Activated CD8-positive, alpha-beta memory T cell treated with anti-CD3 and anti-CD28 coated beads for 1 hour (primary cell): ENCODE measurements around the gene CD47.

Source experiments
- DNase-seq, 2 donors: peaks; one replicate each; pipeline ENCODE4 v3.0.0-alpha.2; 2020; ENCODE audit warnings: low read depth in 1 of 2; ENCODE audit errors: extremely low read depth in 1 of 2

Gene CD47

DNA sequence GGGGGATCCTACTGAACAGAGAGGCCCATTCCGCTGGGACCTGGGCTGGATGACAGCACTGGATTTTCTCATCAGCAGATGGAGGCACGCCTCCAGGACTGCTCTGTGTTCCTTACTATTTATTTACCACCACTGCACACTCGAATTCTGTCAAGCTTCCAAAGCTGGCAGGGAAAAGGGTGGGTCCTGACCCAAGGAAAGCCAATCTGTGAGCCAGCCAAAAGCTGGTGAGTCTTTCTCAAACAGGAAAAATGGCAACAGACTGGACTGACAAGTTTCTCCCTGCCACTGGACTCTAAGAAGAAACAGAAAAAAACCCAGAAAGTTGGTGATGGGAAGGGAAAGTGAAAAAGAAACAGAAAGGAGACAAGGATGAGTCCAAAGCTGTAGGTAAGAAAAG, 37.8 kb downstream of the CD47 start:
- no peak for DNase-seq

DNA sequence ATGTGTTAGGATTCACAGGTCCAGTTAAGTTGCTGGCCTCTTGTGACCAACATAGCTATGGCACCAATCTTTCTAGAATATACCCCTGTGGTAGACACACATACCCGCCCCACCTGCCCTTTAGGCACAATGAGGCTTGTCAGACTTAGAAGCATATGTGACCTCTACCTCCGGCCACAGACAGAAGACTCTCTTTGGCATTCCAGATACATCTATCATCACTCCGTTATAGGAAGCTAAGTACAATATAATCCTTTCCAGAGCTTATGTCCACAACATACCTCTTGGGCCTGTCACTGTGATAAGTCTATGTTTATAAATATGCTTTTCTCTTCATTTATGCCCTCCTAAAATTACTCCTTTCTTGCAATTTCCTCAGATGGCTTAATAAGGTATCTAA, 39.8 kb downstream of the CD47 start:
- DNase-seq: no peak

- DNase-seq: no peak
These were observed 42.8 kb downstream of the CD47 start for GRCh38 chr3:108047987-108048386.

DNA sequence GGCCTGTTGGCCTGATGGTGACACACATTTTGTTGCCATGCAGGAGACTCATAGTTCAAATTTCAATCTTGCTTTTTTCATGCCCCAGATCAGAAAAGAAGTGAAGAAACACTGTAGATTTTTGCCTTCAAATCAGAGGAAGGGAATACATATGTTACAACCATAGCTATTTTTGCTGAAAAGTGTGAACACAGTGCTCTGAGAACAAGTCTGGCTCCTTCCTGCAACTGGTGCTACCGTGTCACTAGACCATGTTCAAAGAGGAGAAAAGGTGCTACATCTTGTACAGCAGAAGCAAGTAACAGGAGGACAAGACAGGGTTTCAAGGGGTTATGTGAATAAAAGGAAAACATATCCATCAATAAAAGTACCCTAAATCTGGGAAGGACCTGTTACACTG, 44.6 kb downstream of the CD47 start:
- no peak for DNase-seq

DNA sequence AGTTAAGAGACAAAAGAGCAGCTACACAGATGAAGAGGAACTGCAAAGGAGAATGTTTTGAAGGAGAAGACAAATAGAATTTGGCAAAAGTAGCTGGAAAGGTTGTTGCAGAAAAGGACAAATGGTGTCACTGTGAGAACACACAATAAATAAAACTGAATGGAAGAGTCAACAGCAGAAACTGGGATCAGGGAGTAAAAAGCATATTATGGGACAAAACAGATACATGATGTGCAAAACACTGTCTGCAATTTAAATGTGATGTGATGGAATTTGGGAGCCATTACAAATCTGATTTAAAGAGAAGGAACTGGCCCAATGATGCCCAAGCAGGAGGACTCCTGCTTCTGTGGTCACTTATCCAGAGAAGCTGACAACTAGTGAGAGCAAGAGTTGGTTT, 46.1 kb downstream of the CD47 start:
- no peak for DNase-seq

DNA sequence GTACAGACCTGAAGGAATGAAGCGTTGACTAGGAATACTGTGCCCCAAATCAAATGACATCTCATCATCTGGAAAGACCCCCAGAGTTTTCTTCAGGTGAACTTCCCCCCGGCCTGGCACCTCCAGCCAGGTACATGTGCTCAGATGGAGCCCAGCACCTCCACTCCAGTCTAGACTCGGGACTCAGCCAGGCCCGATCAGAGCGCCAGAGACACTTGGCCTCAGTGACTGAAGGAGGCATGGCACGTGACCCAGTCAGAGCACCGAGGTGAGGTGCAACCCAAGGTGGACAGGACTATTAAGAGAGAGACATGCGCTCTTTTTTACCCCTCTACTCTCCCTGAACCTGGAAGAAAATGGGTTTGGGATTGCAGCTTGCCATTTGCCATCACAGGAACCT, 48.5 kb downstream of the CD47 start:
- no peak for DNase-seq

DNA sequence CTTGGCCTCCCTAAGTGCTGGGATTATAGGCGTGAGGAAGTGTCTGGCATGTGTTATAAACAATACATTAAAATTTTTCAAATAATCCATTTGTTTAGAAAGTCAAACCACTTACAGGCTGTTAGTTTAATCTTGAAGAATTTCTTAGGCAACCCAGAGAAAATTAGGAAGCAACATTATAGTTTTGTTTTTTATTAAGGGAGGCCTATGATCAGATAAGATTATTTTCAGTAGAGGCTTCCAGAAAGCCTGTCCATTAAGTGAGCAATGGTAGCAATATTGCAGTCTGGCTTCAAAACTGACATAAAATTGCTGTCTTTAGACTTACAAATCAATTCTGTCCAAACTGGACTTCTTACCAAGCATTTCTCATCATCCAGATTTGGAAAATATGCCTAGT, 49.6 kb downstream of the CD47 start:
- no peak for DNase-seq

GRCh38 chr3:108037770-108038169, 53.1 kb downstream of the CD47 start:
- DNase-seq: no peak

DNA sequence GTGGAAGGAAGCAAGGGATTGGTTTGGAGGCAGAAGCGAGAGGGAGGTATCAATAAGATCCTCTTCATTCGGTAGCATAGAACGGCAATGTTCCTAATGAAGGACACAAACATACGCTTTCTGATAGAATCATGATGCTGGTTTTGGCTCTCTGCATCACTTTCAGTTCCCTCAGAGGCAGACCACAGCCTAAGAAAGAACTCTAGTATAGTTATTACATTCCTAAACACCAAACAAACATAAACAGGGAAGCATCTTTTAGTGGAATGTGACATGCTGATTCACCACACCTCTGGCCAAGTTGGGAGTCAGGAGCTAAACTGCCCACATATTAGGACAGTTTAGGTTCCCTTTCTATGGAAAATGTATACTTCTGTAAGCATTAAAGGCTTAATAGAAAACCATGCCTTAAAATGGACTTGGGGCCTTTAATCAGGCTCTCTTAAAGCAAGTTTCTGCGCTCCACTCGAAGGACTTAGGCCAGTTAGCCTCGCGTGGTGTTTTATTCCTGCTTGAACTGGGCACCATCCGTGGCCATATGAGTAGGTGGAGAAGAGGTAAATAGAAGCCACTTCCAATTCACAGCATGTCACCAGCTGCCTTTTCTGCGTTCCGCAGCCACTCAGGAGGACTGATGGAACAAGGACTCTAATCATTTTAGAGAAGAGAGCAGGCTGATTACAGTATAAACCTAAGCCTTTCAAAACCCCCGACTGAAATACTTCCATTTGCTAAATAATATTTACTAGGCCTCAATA, 53.7 kb downstream of the CD47 start:
- no peak for DNase-seq

DNA sequence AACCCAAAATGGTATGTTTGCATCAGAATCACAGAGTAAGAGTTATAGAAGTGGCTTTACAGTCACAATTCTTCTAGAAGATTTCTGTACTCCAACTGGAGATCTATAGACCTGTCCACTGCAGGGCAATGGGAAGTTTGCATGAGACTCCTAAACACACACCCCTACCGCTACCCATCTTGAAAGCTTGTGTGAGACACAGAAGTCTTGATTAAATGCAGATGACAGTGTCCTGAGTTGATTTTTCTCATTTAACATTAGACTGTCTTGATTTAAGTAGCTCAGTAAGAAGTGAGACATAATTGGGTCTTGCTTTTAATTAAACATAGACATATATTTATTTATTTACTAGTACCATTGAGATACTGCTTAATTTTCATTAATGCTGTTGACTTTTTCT, 54.4 kb downstream of the CD47 start:
- DNase-seq: no peak

DNA sequence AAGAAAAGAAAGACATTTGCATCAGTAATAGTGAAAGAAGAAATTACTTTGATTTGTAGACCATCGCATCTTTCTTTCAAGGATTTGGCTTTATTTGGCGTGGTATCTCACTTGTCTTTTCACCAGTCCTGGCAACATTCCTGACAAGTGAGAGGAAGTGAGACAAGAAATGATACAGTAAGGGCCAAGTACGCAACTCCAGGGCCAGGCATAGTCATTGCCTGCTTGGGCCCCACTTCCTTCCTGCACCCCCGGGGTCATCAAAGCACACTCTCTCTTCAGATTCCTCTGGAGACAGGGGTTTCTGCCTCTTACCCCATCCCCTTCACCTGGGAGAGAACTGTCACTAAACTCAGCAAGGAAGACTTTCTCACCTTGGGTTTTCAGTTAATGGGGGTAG, 55.1 kb downstream of the CD47 start:
- DNase-seq: no peak

GRCh38 chr3:108031895-108032294, 58.9 kb downstream of the CD47 start:
- no peak for DNase-seq

DNA sequence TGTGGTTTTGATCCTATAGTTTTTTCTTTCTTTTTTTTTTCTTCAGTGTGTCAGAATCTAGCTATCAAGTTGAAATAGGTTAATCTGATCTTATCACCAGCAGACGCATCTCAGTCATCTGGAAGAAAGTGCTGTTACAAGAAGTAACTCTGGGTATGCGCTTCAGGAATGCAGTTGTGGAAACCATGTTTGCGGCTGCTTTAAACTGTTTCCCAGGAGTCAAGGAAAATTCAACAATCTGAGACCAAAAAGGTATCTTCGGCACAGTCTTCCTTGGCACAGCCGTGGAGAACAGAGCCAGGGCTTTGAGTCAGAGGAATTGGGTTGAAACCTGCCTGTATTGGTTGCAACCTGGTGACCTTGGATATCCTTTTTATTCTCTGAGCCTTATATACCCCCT, 59.9 kb downstream of the CD47 start:
- no peak for DNase-seq

GRCh38 chr3:108029466-108029865, 61.4 kb downstream of the CD47 start:
- no peak for DNase-seq

- no peak for DNase-seq
These were observed 61.9 kb downstream of the CD47 start for GRCh38 chr3:108028896-108029295.

GRCh38 chr3:108025177-108025576, 65.7 kb downstream of the CD47 start:
- no peak for DNase-seq

- no peak for DNase-seq
These were observed 66.5 kb downstream of the CD47 start for GRCh38 chr3:108024146-108024850.

DNA sequence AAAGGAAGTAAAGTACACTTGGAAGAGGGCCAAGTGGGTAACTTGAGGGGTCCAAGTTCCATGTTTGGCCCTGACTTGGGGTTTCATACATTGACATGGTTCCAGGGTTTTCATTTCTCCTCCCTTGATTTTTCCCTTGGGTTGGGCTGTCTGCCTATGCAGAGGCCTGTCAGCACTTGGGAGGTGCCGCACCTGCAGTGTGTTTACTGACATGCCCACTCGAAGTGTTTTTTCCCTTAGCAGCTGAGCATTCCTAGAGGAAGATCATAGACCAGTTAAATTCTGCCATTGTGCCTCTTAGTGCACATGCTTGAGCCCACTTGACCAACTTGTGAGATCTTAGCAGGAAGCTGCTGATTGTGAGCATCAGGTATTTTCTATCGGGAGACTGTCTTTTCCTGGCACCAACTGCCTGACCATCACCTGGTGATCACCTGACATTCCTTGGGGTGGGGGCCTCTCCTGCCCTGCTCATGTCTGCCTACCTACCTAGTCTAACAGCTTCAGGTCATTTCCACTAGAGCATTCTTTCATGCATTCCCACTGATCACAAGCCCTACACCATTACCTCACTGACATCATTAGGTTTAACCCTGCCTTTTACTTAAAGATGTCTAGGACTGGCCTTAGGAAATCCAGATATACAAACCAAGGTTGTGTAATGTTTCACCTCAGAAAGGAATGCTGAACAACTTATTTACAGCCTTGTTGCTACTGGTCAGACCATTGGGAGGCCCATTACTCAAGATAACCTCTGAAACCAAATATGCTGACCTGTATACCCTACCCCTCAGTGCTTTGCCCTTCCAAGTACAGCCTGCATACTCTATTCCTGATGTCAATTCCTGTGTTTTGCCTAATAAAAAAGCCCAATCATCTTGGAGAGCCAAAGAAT, 68.3 kb downstream of the CD47 start:
- no peak for DNase-seq

DNA sequence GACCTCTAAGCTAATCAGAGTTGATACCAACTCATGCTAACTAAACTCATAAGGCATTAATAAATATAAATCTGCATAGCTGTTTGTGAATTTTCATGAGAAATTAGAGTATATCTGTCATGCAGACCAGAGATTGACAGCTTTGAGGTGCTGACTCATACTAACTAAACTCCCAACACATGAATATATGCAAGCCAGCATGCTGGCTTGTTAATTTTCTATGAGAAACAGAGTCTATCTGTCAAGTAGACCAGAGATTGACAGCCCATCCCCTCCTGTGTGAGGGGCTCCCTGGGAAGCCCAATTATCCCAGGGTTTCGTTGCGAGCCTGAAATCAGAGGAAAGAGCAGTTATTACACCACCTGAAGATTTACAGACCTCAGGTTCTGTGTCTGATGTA, 69.3 kb downstream of the CD47 start:
- DNase-seq: no peak

- no peak for DNase-seq
These were observed 69.7 kb downstream of the CD47 start for GRCh38 chr3:108021131-108021530.

- DNase-seq: no peak
These were observed 72.3 kb downstream of the CD47 start for GRCh38 chr3:108018552-108018951.

GRCh38 chr3:108017587-108017986, 73.2 kb downstream of the CD47 start:
- no peak for DNase-seq
